Measurements from ENCODE around the gene OR6Q1.

OR6Q1 gene

DNA sequence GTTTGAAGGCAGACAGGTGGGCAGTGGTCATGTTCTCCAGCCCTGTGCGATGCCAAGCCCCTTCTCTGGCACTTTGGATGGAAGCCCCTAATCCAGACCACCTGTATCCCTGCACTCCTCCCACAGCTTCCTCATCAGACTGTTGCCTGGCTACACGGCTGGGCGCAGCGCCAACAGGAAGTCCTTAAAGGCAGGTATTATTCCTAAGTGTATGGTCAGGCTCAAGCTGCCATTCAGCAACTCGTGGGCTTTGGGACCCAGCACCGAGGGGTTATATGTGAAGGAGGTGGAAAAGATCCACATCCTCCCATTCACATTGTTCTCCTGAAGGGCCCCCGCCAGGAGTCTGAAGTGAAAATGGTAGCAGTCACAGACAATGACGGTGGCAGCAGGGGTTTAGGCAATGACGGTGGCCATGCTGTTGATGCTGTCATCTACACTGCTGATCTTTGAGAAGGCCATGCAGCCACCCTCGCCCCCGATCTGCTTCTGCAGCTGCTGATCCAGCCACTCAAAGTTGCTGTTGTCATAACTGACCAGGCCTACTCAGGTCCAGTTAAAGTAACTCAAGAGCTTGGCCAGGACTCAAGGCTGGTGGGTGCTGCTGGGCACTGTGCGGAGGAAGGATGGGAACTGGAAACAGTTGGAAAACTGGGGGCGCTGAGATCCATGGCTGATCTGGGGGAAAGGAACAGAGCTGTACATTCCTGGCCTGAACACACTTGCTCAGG, 27.7 kb downstream of the OR6Q1 start:
- no peak for DNase-seq (ENCODE audit: low spot score)

GRCh38 chr11:58059007-58059350, 28.2 kb downstream of the OR6Q1 start:
- no peak for DNase-seq (ENCODE audit: low spot score)

- DNase-seq (ENCODE audit: low spot score), result no peak
Measured at GRCh38 chr11:58060535-58060934, 29.8 kb downstream of the OR6Q1 start.

DNA sequence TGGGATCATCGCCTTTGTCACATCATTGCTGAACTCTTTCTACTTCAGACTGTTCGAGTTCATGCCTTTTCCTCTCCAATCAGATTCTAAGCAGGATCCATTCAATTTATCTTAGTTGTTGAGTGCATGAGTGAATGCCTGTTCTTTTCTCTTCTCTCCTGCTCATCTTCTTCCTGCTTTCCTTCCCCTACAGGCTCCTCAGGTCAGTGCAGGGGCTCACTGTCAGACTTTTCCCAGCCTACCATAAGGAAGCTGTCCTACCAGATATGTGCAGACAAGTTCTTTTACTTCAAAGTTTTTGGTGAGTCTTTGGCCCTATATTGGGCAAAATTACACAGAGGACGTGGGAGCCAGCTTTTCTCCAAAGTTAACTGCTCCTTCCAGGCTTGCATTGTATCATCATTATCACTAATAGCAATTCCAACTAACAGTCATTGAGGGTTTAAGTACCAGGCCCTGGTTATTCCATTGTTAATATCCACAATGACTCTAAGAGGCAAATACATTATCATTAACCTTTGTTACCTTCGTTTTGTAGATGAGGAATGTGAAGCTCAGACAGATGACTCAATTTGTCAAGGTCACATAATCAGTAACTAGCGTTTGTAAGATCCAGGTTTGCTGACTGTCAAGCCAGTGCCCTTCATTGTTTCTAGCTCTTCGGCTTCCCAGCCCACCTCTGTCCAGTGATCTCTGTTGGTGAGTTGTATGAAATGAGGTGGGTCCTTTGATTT, 30.4 kb downstream of the OR6Q1 start:
- no peak for DNase-seq (ENCODE audit: low spot score)

- DNase-seq (ENCODE audit: low spot score), result no peak
Measured at GRCh38 chr11:58061813-58062212, 31.1 kb downstream of the OR6Q1 start.

DNA sequence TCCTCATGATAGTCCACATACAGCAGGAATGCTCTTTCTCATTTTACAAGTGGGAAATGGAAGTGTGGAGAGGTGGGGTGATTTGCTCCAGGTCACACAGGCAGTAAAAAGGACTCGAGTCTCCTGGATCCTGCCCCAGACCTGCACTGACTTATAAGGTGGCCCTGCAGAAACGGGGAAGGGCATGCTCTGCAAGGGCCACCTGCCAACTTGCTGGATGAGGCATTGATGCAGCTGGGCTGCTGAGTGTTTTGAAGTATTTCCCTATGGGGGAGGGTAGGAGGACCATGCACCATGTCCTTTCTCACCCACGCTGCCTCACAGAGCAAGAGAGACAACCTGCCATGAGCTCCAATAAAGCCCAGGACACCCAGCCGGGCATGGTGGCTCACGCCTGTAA, 36.9 kb downstream of the OR6Q1 start:
- DNase-seq (ENCODE audit: low spot score), result no peak

DNA sequence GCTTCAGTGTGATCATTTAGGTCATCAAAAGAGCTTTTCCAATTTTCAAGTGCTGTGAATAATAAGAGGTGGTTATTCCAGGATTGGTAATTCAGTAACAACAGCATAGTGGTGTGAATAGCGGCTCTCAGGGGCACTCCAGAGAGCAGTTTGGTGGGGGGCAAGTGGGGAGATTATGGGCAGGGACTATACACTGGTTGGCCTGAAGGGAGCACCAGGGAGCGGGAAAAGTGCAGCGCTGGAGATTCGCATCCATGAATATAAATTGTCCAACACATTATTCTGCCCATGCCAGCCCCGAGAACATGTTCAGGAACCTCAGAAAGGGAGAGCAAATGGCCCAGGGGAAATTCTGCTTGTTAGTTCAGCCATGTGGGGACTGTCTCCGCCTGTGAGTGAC, 37.9 kb downstream of the OR6Q1 start:
- DNase-seq (ENCODE audit: low spot score), result no peak

GRCh38 chr11:58070585-58070984, 39.8 kb downstream of the OR6Q1 start:
- no peak for DNase-seq (ENCODE audit: low spot score)

DNA sequence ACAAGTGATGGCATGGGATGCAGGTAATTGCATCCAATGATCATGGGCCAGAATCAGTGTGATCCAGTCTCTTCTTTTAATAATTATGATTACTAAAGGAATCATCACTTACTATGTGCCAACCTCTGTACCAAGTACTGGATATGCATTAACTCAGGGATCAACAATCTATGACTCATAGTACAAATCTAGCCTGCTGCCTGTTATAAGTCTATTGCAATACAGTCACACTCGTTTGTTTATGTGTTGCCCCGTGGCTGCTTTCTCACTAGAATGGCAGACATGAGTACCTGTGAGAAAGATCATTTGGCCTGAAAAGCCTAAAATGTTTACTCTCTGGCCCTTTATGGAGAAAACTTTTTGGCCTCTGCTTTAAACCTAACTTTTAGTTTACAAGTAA, 45.0 kb downstream of the OR6Q1 start:
- DNase-seq (ENCODE audit: low spot score), result no peak
